ENCODE data around the gene PDE4D.

- no peak for TF ChIP-seq CTCF (IDR thresholded peaks at IDR 0.05)
- TF ChIP-seq POLR2A (IDR thresholded peaks at IDR 0.05) = no peak
These were observed 963.8 kb downstream of the PDE4D start for GRCh38 chr5:58929726-58930125.
